OCI-LY3 (cell line): ENCODE measurements around the gene TMEM201.

ENCODE experiments used
- CTCF ChIP-seq: fragments of 200-600, 300-600 bp; sonication (generic); IDR thresholded peaks from 2 replicates; pipeline ENCODE4 v1.5.1; 2014; ENCODE audit warnings: antibody characterized with exemption, low read length, low read depth
- EZH2phosphoT487 ChIP-seq: fragments of 200-600 bp; shearing (Covaris generic); IDR thresholded peaks from 2 replicates; pipeline ENCODE4 v1.6.1; 2018; ENCODE audit warnings: antibody characterized with exemption, mixed run types, low read depth

GRCh38 chr1:9551984-9552383 lies 36.7 kb upstream of the TMEM201 start:
- TF ChIP-seq EZH2phosphoT487 (no peak), CTCF (no peak)
